ENCODE data around the gene PRRC2C. TPM values are rescaled to one million over a fixed set of nuclear protein-coding genes. Genes with fewer than 3 reads are reported as not detected.

The PRRC2C gene
- total and polyA plus RNA-seq, 2 of the 13 experiments (the other 11 are each of a cell fraction or from before 2014, with no cell fraction given), result 46.2 to 57.0 TPM

DNA sequence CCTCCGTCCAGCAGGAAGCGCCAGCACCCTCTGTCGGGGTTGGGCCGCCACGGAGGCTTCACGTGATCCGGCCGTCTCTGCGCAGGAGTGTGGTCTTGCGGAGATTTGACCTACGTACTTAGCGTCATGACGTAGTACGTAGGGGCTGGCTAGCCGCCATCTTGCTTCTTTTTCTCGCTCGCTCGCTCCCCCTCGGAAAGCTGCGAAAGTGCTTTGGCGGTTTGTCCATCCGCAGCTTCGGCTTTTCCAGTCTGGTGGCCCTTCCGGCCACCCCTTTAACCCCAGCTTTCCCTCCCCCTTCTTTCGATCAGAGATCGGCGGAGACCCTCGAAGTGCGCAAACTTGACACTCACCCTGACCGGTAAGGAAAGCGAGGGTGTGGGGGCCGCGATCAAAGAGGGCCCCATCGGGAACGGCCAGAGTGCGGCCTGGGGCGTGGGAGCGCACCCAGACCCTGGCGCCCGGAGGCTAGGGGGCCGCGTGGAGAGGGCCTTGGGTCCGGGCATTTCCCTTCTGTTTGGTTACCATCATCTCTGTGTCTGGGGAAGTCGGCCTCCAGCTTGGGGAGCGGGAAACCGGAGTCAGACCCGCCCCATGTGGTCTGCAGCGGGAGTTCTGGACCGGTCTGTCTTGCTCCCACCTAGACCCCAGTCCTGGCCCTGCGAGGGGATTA, at the start of gene PRRC2C (continued):
- TF ChIP-seq, protein P1, sequence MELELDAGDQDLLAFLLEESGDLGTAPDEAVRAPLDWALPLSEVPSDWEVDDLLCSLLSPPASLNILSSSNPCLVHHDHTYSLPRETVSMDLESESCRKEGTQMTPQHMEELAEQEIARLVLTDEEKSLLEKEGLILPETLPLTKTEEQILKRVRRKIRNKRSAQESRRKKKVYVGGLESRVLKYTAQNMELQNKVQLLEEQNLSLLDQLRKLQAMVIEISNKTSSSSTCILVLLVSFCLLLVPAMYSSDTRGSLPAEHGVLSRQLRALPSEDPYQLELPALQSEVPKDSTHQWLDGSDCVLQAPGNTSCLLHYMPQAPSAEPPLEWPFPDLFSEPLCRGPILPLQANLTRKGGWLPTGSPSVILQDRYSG (CRISPR knock-in tag; IDR thresholded peaks at IDR 0.05), result no peak
- TF ChIP-seq ESRRA (CRISPR knock-in tag; IDR thresholded peaks at IDR 0.05; ENCODE audit: low read depth), result 0 out of 2 replicates have a peak, but pooled peaks have one; percentile 2
- TF ChIP-seq, protein P2, sequence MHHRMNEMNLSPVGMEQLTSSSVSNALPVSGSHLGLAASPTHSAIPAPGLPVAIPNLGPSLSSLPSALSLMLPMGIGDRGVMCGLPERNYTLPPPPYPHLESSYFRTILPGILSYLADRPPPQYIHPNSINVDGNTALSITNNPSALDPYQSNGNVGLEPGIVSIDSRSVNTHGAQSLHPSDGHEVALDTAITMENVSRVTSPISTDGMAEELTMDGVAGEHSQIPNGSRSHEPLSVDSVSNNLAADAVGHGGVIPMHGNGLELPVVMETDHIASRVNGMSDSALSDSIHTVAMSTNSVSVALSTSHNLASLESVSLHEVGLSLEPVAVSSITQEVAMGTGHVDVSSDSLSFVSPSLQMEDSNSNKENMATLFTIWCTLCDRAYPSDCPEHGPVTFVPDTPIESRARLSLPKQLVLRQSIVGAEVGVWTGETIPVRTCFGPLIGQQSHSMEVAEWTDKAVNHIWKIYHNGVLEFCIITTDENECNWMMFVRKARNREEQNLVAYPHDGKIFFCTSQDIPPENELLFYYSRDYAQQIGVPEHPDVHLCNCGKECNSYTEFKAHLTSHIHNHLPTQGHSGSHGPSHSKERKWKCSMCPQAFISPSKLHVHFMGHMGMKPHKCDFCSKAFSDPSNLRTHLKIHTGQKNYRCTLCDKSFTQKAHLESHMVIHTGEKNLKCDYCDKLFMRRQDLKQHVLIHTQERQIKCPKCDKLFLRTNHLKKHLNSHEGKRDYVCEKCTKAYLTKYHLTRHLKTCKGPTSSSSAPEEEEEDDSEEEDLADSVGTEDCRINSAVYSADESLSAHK (CRISPR knock-in tag; IDR thresholded peaks at IDR 0.05; ENCODE audit: borderline replicate concordance), result no peak
- TF ChIP-seq ATF7 (IDR thresholded peaks at IDR 0.05), result peak; percentile 13; the same call in 1 of the 2 replicates
- TF ChIP-seq ATF7 (CRISPR knock-in tag; IDR thresholded peaks at IDR 0.05), result no peak; the same call in 1 of the 2 replicates
- TF ChIP-seq ARNT (IDR thresholded peaks at IDR 0.05), result no peak
- peak; percentile 92; the same call in 1 of the 2 replicates for TF ChIP-seq SMAD1 (CRISPR knock-in tag; IDR thresholded peaks at IDR 0.05; ENCODE audit: borderline replicate concordance, low read depth)
- TF ChIP-seq, protein P3, sequence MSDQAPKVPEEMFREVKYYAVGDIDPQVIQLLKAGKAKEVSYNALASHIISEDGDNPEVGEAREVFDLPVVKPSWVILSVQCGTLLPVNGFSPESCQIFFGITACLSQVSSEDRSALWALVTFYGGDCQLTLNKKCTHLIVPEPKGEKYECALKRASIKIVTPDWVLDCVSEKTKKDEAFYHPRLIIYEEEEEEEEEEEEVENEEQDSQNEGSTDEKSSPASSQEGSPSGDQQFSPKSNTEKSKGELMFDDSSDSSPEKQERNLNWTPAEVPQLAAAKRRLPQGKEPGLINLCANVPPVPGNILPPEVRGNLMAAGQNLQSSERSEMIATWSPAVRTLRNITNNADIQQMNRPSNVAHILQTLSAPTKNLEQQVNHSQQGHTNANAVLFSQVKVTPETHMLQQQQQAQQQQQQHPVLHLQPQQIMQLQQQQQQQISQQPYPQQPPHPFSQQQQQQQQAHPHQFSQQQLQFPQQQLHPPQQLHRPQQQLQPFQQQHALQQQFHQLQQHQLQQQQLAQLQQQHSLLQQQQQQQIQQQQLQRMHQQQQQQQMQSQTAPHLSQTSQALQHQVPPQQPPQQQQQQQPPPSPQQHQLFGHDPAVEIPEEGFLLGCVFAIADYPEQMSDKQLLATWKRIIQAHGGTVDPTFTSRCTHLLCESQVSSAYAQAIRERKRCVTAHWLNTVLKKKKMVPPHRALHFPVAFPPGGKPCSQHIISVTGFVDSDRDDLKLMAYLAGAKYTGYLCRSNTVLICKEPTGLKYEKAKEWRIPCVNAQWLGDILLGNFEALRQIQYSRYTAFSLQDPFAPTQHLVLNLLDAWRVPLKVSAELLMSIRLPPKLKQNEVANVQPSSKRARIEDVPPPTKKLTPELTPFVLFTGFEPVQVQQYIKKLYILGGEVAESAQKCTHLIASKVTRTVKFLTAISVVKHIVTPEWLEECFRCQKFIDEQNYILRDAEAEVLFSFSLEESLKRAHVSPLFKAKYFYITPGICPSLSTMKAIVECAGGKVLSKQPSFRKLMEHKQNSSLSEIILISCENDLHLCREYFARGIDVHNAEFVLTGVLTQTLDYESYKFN (CRISPR knock-in tag; conservative IDR thresholded peaks at IDR 0.05), result 0 out of 2 replicates have a peak, but pooled peaks have one; percentile 35
- TF ChIP-seq, protein P4, sequence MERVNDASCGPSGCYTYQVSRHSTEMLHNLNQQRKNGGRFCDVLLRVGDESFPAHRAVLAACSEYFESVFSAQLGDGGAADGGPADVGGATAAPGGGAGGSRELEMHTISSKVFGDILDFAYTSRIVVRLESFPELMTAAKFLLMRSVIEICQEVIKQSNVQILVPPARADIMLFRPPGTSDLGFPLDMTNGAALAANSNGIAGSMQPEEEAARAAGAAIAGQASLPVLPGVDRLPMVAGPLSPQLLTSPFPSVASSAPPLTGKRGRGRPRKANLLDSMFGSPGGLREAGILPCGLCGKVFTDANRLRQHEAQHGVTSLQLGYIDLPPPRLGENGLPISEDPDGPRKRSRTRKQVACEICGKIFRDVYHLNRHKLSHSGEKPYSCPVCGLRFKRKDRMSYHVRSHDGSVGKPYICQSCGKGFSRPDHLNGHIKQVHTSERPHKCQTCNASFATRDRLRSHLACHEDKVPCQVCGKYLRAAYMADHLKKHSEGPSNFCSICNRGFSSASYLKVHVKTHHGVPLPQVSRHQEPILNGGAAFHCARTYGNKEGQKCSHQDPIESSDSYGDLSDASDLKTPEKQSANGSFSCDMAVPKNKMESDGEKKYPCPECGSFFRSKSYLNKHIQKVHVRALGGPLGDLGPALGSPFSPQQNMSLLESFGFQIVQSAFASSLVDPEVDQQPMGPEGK (CRISPR knock-in tag; IDR thresholded peaks at IDR 0.05), result peak; percentile 69
- 0 out of 2 replicates have a peak, but pooled peaks have one; percentile 12 for TF ChIP-seq SP2 (CRISPR knock-in tag; IDR thresholded peaks at IDR 0.05)
- TF ChIP-seq, protein P5, sequence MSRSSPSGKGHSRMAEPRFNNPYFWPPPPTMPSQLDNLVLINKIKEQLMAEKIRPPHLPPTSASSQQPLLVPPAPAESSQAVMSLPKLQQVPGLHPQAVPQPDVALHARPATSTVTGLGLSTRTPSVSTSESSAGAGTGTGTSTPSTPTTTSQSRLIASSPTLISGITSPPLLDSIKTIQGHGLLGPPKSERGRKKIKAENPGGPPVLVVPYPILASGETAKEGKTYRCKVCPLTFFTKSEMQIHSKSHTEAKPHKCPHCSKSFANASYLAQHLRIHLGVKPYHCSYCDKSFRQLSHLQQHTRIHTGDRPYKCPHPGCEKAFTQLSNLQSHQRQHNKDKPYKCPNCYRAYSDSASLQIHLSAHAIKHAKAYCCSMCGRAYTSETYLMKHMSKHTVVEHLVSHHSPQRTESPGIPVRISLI (CRISPR knock-in tag; IDR thresholded peaks at IDR 0.05; ENCODE audit: borderline replicate concordance), result 0 out of 2 replicates have a peak, but pooled peaks have one; percentile 47
- TF ChIP-seq ZNF20 (CRISPR knock-in tag; IDR thresholded peaks at IDR 0.05), result 0 out of 2 replicates have a peak, but pooled peaks have one; percentile 63
- TF ChIP-seq, protein P6, sequence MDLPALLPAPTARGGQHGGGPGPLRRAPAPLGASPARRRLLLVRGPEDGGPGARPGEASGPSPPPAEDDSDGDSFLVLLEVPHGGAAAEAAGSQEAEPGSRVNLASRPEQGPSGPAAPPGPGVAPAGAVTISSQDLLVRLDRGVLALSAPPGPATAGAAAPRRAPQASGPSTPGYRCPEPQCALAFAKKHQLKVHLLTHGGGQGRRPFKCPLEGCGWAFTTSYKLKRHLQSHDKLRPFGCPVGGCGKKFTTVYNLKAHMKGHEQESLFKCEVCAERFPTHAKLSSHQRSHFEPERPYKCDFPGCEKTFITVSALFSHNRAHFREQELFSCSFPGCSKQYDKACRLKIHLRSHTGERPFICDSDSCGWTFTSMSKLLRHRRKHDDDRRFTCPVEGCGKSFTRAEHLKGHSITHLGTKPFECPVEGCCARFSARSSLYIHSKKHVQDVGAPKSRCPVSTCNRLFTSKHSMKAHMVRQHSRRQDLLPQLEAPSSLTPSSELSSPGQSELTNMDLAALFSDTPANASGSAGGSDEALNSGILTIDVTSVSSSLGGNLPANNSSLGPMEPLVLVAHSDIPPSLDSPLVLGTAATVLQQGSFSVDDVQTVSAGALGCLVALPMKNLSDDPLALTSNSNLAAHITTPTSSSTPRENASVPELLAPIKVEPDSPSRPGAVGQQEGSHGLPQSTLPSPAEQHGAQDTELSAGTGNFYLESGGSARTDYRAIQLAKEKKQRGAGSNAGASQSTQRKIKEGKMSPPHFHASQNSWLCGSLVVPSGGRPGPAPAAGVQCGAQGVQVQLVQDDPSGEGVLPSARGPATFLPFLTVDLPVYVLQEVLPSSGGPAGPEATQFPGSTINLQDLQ (CRISPR knock-in tag; IDR thresholded peaks at IDR 0.05), result no peak
- 0 out of 2 replicates have a peak, but pooled peaks have one; percentile 46 for TF ChIP-seq ZNF792 (CRISPR knock-in tag; IDR thresholded peaks at IDR 0.05)
- peak; percentile 12 for TF ChIP-seq ETV6 (CRISPR knock-in tag; conservative IDR thresholded peaks at IDR 0.05)

Measured in HepG2 (cell line).